AG10803 (cell line): ENCODE results near the gene CDK5R1.

Experiments
- DNase-seq: peaks from one replicate; pipeline ENCODE4 v3.0.0; 2010; ENCODE audit warnings: low read depth
- H3K4me3 ChIP-seq: 2 replicates; pipeline ENCODE4 v1.5.1; 2011; ENCODE audit warnings: mild to moderate bottlenecking, low read length, control low read depth
- TF ChIP-seq, protein P1 (sequence below): conservative IDR thresholded peaks from 2 replicates; pipeline ENCODE4 v1.5.1; 2011; ENCODE audit warnings: mild to moderate bottlenecking, low read length, control low read depth, inconsistent platforms

The CDK5R1 gene

DNA sequence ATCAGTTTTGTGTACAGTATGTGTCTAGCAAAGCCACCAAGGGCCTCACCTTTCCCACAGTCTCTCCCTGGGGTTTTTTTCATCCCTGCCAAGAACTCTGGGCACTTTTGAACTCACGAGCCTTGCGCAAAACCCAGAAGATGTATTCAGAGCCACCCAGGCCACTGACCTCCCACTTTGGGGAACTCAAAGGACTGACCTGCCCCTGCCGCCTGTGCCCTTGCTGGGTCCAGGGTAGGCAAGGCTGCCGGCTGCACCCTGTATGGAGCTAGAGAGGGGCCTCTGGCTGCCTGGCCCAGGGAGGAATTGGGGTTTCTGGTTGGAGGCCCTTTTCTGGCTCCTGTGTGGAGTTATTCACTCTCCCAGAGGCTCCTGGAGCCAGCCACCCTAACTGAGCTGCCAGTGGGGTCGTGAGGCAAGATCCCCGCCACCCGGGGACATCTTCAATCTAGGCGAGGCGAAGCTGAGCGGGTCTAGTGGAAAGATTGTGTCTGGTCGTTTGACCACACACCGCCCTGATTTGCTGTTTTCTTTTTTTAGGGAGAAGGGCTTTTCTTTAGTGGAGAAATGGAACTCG is 1.9 kb downstream of the CDK5R1 start:
- no peak overlapping the region for H3K4me3 ChIP-seq
- TF ChIP-seq, protein P1, sequence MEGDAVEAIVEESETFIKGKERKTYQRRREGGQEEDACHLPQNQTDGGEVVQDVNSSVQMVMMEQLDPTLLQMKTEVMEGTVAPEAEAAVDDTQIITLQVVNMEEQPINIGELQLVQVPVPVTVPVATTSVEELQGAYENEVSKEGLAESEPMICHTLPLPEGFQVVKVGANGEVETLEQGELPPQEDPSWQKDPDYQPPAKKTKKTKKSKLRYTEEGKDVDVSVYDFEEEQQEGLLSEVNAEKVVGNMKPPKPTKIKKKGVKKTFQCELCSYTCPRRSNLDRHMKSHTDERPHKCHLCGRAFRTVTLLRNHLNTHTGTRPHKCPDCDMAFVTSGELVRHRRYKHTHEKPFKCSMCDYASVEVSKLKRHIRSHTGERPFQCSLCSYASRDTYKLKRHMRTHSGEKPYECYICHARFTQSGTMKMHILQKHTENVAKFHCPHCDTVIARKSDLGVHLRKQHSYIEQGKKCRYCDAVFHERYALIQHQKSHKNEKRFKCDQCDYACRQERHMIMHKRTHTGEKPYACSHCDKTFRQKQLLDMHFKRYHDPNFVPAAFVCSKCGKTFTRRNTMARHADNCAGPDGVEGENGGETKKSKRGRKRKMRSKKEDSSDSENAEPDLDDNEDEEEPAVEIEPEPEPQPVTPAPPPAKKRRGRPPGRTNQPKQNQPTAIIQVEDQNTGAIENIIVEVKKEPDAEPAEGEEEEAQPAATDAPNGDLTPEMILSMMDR: no peak
- DNase-seq: no peak

DNA sequence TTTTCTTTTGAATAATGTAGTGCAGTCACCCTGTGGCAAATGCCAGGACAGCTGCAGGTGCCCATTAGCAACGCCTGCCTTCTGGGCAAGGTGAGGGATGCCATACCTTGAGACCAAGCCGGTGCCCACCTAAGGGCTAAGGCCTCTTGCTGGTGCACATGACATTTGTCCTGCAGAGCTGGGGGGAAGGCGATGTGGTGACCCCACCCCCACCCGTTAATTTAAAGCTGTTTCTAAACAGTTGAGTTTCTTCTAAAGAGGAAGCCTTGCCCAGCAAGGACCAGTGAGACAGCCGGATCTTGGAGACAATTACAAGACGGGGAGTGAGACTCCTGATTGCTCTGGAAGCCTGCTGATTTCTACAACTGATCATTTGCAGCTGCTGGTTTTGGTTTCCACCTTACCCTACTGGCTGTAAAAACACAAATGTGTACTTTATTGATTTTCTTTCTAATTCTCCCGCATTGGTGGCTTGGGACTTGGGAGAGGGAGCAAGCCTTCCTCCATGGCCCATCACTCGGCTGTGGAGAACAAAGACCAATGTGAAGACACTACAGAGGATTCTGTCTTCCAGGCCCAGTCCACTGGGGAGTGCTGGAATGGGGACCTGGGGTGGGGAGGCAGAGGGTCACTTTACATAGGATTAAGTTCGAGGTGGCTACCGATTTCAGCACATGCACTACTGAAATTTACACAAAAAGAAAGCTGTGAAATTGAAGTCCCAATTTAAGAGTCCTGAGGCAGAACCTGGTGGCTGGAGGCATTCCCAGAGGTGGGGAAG is 2.7 kb downstream of the CDK5R1 start:
- H3K4me3 ChIP-seq: no peak overlapping the region
- TF ChIP-seq, protein P1: no peak
- DNase-seq: no peak

DNA sequence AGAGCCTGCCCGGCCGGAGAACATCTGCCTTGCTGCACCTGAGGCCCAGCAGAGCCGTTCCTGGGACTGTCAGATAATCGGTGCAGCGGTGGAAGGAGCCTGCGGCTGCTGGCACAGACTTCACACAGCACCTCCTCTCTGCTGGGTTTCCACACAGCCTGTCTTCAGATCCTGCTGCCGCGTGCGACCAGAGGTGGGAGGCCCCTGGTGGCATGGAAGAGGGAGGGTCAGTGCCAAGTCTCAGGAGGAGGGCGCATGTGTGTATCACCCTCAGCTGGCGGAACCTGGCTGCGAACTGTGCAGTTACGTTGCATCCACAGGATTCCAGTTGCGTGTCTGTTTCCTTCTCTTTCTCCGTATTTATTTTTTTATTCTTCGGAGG is 3.3 kb downstream of the CDK5R1 start:
- no peak overlapping the region for H3K4me3 ChIP-seq
- DNase-seq: no peak
- TF ChIP-seq, protein P1: no peak

DNA sequence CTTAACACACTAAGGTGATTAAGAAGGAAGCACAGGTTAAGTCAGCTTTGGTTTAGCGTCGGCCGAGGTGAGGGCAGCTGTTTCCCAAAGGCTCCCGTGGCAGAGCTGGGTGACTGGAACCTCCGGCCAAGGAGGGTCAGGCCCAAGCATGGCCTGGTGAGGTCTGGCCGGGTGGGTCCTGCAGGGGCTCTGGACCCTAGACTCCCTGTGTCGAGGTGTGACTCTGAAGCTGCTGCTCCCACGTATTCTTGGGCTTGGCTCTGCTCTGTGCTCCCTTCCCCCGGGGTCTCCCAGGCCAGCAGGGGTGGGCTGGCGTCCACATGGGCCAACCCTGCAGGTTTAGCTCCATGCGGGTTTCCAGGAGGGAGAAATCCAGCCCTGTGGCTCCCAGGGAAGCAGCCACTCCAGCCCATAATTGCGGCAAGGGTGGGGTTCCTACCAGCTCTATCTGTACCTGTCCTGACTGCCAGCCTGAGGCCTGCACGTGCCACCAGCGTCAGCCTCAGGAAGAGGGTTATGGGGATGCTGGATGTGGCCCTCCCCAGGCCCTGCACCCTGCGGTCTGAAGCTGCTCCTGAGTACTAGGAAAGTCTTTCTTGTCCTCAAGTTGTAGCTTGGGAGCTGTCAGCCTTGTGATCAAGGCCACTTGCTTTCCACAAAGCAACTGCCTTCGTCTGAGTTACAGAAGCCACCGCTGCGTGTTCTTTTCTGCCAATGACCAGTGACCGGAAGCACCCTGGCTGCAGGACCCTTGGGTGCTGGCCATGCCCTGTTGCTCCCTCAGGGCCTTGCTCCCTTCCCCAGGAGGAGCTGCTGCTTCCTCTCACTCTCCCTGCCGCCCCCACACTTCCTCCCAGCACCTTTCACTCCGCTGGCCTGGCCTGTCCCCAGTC is 4.8 kb downstream of the CDK5R1 start:
- no peak overlapping the region for H3K4me3 ChIP-seq
- TF ChIP-seq, protein P1: no peak
- no peak for DNase-seq

DNA sequence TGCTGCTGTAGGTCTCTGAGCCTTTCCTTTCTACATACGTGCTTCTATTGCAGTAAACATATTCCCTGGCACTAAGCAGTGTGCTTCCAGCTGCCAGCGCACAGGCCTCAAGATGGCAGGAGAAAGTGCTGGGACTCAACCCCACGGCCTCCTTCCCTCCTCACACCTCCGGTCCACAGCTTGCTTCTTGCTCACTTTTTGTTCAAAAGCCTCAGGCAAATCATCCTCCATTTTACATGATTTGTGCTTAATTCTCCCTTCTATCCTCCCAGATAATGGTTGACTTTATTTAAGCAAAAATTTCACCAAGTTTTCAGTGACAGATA is 5.4 kb downstream of the CDK5R1 start:
- no peak overlapping the region for H3K4me3 ChIP-seq
- DNase-seq: no peak
- TF ChIP-seq, protein P1: no peak

DNA sequence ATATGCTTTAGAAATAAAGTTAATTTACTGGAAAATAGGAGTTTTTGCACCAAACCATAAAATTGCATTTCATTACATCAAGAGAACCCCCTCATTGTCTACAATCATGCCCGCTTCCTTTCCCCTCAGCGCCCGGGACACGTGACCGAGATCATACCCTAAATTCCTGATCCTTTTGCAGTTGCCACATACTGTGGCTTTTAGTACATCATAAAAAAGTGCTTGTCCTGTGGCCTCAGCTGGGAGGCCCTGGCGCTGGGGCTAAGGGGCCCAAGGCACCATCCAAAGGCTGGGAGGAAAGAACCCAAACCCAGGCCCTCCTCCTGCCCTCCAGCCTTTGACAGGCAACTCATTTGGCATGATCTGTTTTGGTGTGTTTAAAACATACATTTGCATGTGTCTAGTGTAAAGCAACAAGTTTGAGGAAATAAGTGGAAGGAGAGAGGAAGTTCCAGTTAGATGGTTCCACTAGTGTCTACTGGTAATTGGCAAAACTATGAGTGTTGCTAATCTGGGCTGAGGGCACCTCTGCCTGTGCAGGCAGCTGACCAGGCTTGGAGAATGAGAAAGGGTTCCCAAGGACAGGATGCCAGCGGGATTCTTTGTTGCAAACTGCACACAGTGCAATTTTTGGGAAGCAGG is 6.0 kb downstream of the CDK5R1 start:
- no peak for DNase-seq
- TF ChIP-seq, protein P1: no peak
- no peak overlapping the region for H3K4me3 ChIP-seq
